HepG2 (cell line): ENCODE measurements around the gene PLEKHG2. TPM values are rescaled to one million over a fixed set of nuclear protein-coding genes. Genes with fewer than 3 reads are reported as not detected.

Experiments
- CENPT ChIP-seq: sonication (generic); formaldehyde crosslinking; IDR thresholded peaks from 2 replicates; pipeline ENCODE4 v1.8.0; 2022; ENCODE audit warnings: low read depth, mild to moderate bottlenecking, moderate library complexity, missing genetic modification reagents
- CREB3 ChIP-seq: sonication (generic); formaldehyde crosslinking; IDR thresholded peaks from 2 replicates; pipeline ENCODE4 v1.5.0; 2020; ENCODE audit warnings: missing genetic modification reagents
- E2F2 ChIP-seq: sonication (generic); formaldehyde crosslinking; IDR thresholded peaks from 2 replicates; pipeline ENCODE4 v1.4.0; 2020; ENCODE audit warnings: missing genetic modification reagents, borderline replicate concordance
- EEA1 ChIP-seq: sonication (generic); formaldehyde crosslinking; IDR thresholded peaks from 2 replicates; pipeline ENCODE4 v1.5.1; 2020; ENCODE audit warnings: mild to moderate bottlenecking, missing genetic modification reagents, borderline replicate concordance
- FOXM1 ChIP-seq: sonication (generic); formaldehyde crosslinking; IDR thresholded peaks from 2 replicates; pipeline ENCODE4 v1.5.0; 2020; ENCODE audit warnings: missing genetic modification reagents
- FUBP1 ChIP-seq: sonication (generic); formaldehyde crosslinking; IDR thresholded peaks from 2 replicates; pipeline ENCODE4 v1.5.1; 2020; ENCODE audit warnings: missing genetic modification reagents, mild to moderate bottlenecking, borderline replicate concordance
- HMG20B ChIP-seq: conservative IDR thresholded peaks from 2 replicates; pipeline ENCODE4 v1.6.1; 2016; ENCODE audit warnings: missing genetic modification reagents, missing compliant biosample characterization
- HOXA7 ChIP-seq: sonication (generic); formaldehyde crosslinking; IDR thresholded peaks from 2 replicates; pipeline ENCODE4 v1.8.1; 2022; ENCODE audit warnings: mild to moderate bottlenecking, missing genetic modification reagents, moderate library complexity
- IRF2 ChIP-seq: IDR thresholded peaks from 2 replicates; pipeline ENCODE4 v1.6.1; 2018; ENCODE audit warnings: missing genetic modification reagents, missing compliant biosample characterization
- MAF1 ChIP-seq: sonication (generic); formaldehyde crosslinking; IDR thresholded peaks from 2 replicates; pipeline ENCODE4 v1.5.0; 2020; ENCODE audit warnings: missing genetic modification reagents, borderline replicate concordance
- MXD4 ChIP-seq: IDR thresholded peaks from 2 replicates; pipeline ENCODE4 v1.6.1; 2016; ENCODE audit warnings: mild to moderate bottlenecking, missing biosample characterization, missing genetic modification reagents
- REXO4 ChIP-seq: sonication (generic); formaldehyde crosslinking; IDR thresholded peaks from 2 replicates; pipeline ENCODE4 v1.8.0; 2022; ENCODE audit warnings: missing genetic modification reagents, mild to moderate bottlenecking, borderline replicate concordance
- RFX5 ChIP-seq: IDR thresholded peaks from 2 replicates; pipeline ENCODE4 v1.6.1; 2011; ENCODE audit warnings: low read depth, low read length, improper control_type of control experiment
- SNAPC4 ChIP-seq: sonication (generic); formaldehyde crosslinking; IDR thresholded peaks from 2 replicates; pipeline ENCODE4 v1.4.0; 2020; ENCODE audit warnings: mild to moderate bottlenecking, missing genetic modification reagents
- ZNF12 ChIP-seq: sonication (generic); formaldehyde crosslinking; IDR thresholded peaks from 2 replicates; pipeline ENCODE4 v1.5.0; 2020; ENCODE audit warnings: missing genetic modification reagents
- ZNF629 ChIP-seq: sonication (generic); formaldehyde crosslinking; conservative IDR thresholded peaks from 2 replicates; pipeline ENCODE4 v1.5.0; 2020; ENCODE audit warnings: missing genetic modification reagents
- ZNF800 ChIP-seq: sonication (generic); formaldehyde crosslinking; IDR thresholded peaks from 2 replicates; pipeline ENCODE4 v1.4.0; 2020; ENCODE audit warnings: missing genetic modification reagents
- polyA plus RNA-seq, 8 experiments: library from polyadenylated mRNA; depleted of rRNA in 3 of 8; stranded (reverse) in 7 of 8; unstranded in 1 of 8; fragments of >200 nt; fragmentation: Illumina TruSeq in 4 of 8; extraction: Trizol in 4 of 8; gene quantifications; 2 replicates each; pipeline versions ENCODE4 v1.2.1 to v1.2.3, GENCODE V29; 2011 to 2016; ENCODE audit warnings: low read depth in 4 of 8, missing spikeins in 1 of 8, mixed read lengths in 1 of 8; ENCODE audit not compliant: insufficient read depth in 1 of 8
- total RNA-seq, 5 experiments: library from RNA; depleted of rRNA; stranded (reverse); fragments of >200 nt; fragmentation: Illumina TruSeq; extraction: Trizol; gene quantifications; 2 replicates each; pipeline ENCODE4 v1.2.3, GENCODE V29; 2016; ENCODE audit warnings: low read depth in 1 of 5

Gene PLEKHG2
- total and polyA plus RNA-seq, 2 of the 13 experiments (the other 11 are each of a cell fraction or from before 2014, with no cell fraction given) = 3.6 to 6.8 TPM

- TF ChIP-seq SNAPC4 (CRISPR knock-in tag) (peak; percentile 98), MAF1 (peak; percentile 88; the same call in 1 of the 2 replicates), RFX5 (peak; percentile 21; the same call in 1 of the 2 replicates), EEA1 (CRISPR knock-in tag) (no peak), CREB3 (CRISPR knock-in tag) (no peak), ZNF12 (CRISPR knock-in tag) (no peak), CENPT (CRISPR knock-in tag) (no peak), FUBP1 (CRISPR knock-in tag) (no peak), IRF2 (peak; percentile 55; the same call in 1 of the 2 replicates), E2F2 (CRISPR knock-in tag) (0 out of 2 replicates have a peak, but pooled peaks have one; percentile 52), ZNF629 (CRISPR knock-in tag) (peak; percentile 51; the same call in 1 of the 2 replicates), REXO4 (CRISPR knock-in tag) (no peak), HMG20B (CRISPR knock-in tag) (0 out of 2 replicates have a peak, but pooled peaks have one; percentile 42), ZNF800 (CRISPR knock-in tag) (0 out of 2 replicates have a peak, but pooled peaks have one; percentile 18), FOXM1 (CRISPR knock-in tag) (no peak), MXD4 (CRISPR knock-in tag) (no peak; the same call in 1 of the 2 replicates), HOXA7 (no peak)
Observed at GRCh38 chr19:39412100-39412866, at the start of gene PLEKHG2 (continued).
